Mesothelial cell of epicardium (in vitro differentiated cells): ENCODE measurements around the gene REXO1. TPM values are rescaled to one million over a fixed set of nuclear protein-coding genes. Genes with fewer than 3 reads are reported as not detected.

Experiments used
- DNase-seq, 2 experiments: peaks; one replicate each; pipeline ENCODE4 v3.0.0; 2021; ENCODE audit warnings: low spot score in 2 of 2; ENCODE audit not compliant: unreplicated experiment in 2 of 2
- H3K27ac Mint-ChIP-seq: 2 replicates; pipeline ENCODE4 v1.8.0; 2021; ENCODE audit warnings: mixed read lengths
- H3K27me3 Mint-ChIP-seq: 2 replicates; pipeline ENCODE4 v1.8.0; 2021; ENCODE audit warnings: low read depth, mixed read lengths
- H3K36me3 Mint-ChIP-seq: 2 replicates; pipeline ENCODE4 v1.8.0; 2021; ENCODE audit warnings: mixed read lengths
- H3K4me1 Mint-ChIP-seq: 2 replicates; pipeline ENCODE4 v1.8.0; 2021; ENCODE audit warnings: mixed read lengths
- H3K4me3 Mint-ChIP-seq: 2 replicates; pipeline ENCODE4 v1.8.0; 2021; ENCODE audit warnings: mild to moderate bottlenecking, moderate library complexity, mixed read lengths
- H3K9me3 Mint-ChIP-seq: 2 replicates; pipeline ENCODE4 v1.8.0; 2021; ENCODE audit warnings: mixed read lengths
- total RNA-seq: library from RNA; stranded (reverse); gene quantifications from 3 replicates; pipeline ENCODE4 v1.2.1, GENCODE V29; 2021
- TF ChIP-seq, protein P1 (sequence below): fragments of 200-600 bp; sonication (generic); IDR thresholded peaks from one replicate; pipeline ENCODE4 v1.5.0; 2021; ENCODE audit warnings: antibody characterized with exemption; ENCODE audit not compliant: unreplicated experiment

Gene REXO1
- total RNA-seq, 1 donor from 2014 or later = 46.6 TPM

DNA sequence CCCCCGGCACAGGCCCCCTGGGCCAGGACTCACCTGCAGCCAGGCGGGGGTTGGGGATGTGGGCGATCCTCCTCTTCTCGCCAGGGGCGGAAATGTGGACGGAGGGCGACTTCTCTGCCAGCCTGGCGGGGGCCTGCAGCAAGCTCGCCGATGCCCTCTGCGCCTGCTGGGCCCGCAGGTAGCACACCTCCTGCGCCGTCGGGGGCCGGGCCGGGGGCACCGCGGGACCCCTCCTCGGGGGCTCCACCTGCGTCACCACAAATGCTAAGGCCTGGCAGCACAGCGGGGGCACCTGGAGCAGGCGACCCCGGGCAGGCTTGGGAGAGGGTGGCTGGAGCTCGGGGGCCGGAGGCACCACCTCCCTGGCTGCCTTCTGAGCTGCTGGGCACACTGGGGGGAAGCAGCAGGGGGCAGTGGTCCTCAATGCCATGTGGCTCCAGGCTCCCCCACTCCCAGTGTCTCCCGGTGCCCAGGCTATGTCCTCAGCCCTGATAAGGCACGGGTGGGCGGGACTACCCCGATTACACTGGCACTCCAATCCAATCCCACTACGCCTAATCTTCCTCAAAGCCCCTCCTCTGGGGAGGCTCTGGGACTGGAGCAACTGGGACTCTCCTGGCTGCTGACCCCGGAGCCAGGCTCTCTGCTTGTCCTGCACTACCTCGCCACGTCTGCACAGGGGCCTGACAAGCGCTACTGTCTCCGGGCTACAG lies 24.6 kb downstream of the REXO1 start:
- TF ChIP-seq, protein P1, sequence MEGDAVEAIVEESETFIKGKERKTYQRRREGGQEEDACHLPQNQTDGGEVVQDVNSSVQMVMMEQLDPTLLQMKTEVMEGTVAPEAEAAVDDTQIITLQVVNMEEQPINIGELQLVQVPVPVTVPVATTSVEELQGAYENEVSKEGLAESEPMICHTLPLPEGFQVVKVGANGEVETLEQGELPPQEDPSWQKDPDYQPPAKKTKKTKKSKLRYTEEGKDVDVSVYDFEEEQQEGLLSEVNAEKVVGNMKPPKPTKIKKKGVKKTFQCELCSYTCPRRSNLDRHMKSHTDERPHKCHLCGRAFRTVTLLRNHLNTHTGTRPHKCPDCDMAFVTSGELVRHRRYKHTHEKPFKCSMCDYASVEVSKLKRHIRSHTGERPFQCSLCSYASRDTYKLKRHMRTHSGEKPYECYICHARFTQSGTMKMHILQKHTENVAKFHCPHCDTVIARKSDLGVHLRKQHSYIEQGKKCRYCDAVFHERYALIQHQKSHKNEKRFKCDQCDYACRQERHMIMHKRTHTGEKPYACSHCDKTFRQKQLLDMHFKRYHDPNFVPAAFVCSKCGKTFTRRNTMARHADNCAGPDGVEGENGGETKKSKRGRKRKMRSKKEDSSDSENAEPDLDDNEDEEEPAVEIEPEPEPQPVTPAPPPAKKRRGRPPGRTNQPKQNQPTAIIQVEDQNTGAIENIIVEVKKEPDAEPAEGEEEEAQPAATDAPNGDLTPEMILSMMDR = no peak
- H3K27ac Mint-ChIP-seq = no peak overlapping the region
- H3K4me3 Mint-ChIP-seq = no peak overlapping the region
- peaks cover 12% of the 10 kb centered on the region for H3K36me3 Mint-ChIP-seq
- no peaks in the 10 kb centered on the region for H3K9me3 Mint-ChIP-seq
- DNase-seq = no peak
- no peaks in the 10 kb centered on the region for H3K27me3 Mint-ChIP-seq
- peaks cover 1% of the 10 kb centered on the region for H3K4me1 Mint-ChIP-seq

GRCh38 chr19:1823020-1823419 lies 25.3 kb downstream of the REXO1 start:
- peaks cover 1% of the 10 kb centered on the region for H3K4me1 Mint-ChIP-seq
- no peak for DNase-seq
- TF ChIP-seq, protein P1 = no peak
- H3K4me3 Mint-ChIP-seq = no peak overlapping the region
- no peaks in the 10 kb centered on the region for H3K9me3 Mint-ChIP-seq
- H3K36me3 Mint-ChIP-seq = peaks cover 14% of the 10 kb centered on the region
- H3K27me3 Mint-ChIP-seq = no peaks in the 10 kb centered on the region
- H3K27ac Mint-ChIP-seq = no peak overlapping the region

- H3K9me3 Mint-ChIP-seq = no peaks in the 10 kb centered on the region
- H3K4me1 Mint-ChIP-seq = peaks cover 1% of the 10 kb centered on the region
- H3K27me3 Mint-ChIP-seq = no peaks in the 10 kb centered on the region
- DNase-seq = no peak
- H3K27ac Mint-ChIP-seq = no peak overlapping the region
- H3K36me3 Mint-ChIP-seq = peaks cover 14% of the 10 kb centered on the region
- H3K4me3 Mint-ChIP-seq = no peak overlapping the region
- TF ChIP-seq, protein P1 = no peak
Measured at GRCh38 chr19:1822210-1822609, 26.1 kb downstream of the REXO1 start.

DNA sequence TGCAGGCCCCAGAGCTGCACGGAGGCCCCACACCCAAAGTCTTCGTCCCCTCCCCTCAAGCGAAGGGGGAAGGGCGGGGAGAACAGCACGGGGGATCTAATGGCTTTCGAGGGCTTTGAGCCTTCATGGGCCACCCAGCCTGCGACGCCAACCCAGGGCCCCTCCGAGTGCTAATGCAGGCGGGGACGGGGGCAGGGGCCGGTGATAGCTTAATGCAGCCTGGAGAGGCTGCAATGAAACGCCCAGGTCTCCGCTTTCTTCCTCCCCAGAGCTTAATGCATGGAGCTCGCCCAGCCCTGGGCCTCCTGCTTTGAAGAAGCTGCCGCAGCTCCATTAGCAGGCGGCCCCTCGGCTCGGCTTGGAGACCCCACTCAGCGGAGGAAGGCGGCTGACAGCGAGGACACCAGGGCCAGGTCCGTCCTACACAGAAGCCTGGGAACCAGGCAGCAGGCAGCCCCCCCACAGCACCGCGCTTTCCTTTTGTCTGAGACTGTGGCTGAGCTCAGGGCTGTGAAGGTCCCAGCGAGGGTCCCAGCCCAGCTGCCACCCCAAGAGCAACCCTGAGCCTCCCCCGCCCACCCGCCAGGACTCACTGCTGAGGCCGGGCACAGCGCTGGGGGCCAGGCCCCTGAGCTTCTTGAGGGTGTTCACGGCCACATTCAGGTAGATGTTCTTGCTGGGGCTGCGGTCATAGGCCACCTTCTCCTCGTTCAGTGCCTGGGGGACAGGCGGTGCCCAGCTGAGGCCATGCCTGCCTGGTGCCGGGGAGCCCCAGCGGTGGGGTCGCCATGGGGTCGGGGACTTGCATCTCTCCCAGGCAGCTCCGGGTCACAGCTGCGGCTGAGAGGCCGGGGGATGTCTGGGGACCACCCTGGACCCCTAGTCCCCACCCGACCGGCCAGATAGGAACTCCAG lies 28.7 kb downstream of the REXO1 start:
- Mint-ChIP-seq H3K36me3 (peaks cover 10% of the 10 kb centered on the region), H3K4me1 (no peaks in the 10 kb centered on the region), H3K4me3 (no peak overlapping the region), H3K27ac (no peak overlapping the region), H3K27me3 (no peaks in the 10 kb centered on the region), H3K9me3 (no peaks in the 10 kb centered on the region)
- DNase-seq = no peak
- TF ChIP-seq, protein P1 = no peak

- H3K27me3 Mint-ChIP-seq = no peaks in the 10 kb centered on the region
- no peaks in the 10 kb centered on the region for H3K9me3 Mint-ChIP-seq
- TF ChIP-seq, protein P1 = no peak
- H3K4me1 Mint-ChIP-seq = no peaks in the 10 kb centered on the region
- H3K36me3 Mint-ChIP-seq = peaks cover 7% of the 10 kb centered on the region
- no peak overlapping the region for H3K27ac Mint-ChIP-seq
- no peak overlapping the region for H3K4me3 Mint-ChIP-seq
- no peak for DNase-seq
Measured at GRCh38 chr19:1818549-1819195, 29.6 kb downstream of the REXO1 start.
